Left ventricle myocardium inferior (tissue), 1 donor: ENCODE results near the gene PAGE4. TPM values are rescaled to one million over a fixed set of nuclear protein-coding genes. Genes with fewer than 3 reads are reported as not detected.

Source experiments
- DNase-seq: peaks from one replicate; pipeline ENCODE4 v3.0.0-alpha.2; 2020
- H3K27ac ChIP-seq: fragments of 200-600 bp; replicated peaks from 2 replicates; pipeline ENCODE4 v1.8.0; 2021
- H3K27me3 ChIP-seq: fragments of 200-600 bp; 2 replicates; pipeline ENCODE4 v1.8.0; 2021; ENCODE audit warnings: low read depth
- H3K36me3 ChIP-seq: fragments of 200-600 bp; 2 replicates; pipeline ENCODE4 v1.8.0; 2021
- H3K4me1 ChIP-seq: fragments of 200-600 bp; 2 replicates; pipeline ENCODE4 v1.8.0; 2021
- H3K4me3 ChIP-seq: fragments of 200-600 bp; 2 replicates; pipeline ENCODE4 v1.8.0; 2021; ENCODE audit warnings: mild to moderate bottlenecking, moderate library complexity
- H3K9me3 ChIP-seq: fragments of 200-600 bp; replicated peaks from 2 replicates; pipeline ENCODE4 v1.8.0; 2021
- intact Hi-C: fragments of 100-400 bp; cut with micrococcal nuclease; formaldehyde crosslinking; loops from one replicate; pipeline ENCODE4 v1.11.0; 2022
- long read RNA-seq: library from polyadenylated mRNA; unstranded; transcript quantifications from one replicate; pipeline ENCODE4 v2.0.0, GENCODE V29; 2021
- total RNA-seq: library from RNA; stranded (reverse); fragmentation: NEBNext Ultra II Directional; extraction: Animal tissue kit (Norgen Biotek cat#: 25700); gene quantifications from one replicate; pipeline ENCODE4 v1.2.1, GENCODE V29; 2021
- TF ChIP-seq, protein P1 (sequence below): fragments of 200-600 bp; IDR thresholded peaks from 2 replicates; pipeline ENCODE4 v1.8.0; 2021; ENCODE audit warnings: antibody characterized with exemption, mild to moderate bottlenecking, borderline replicate concordance
- donor health status: DM: no; HTN: yes; CAD: no; lungs with severe emphysema.

PAGE4 gene, protein sequence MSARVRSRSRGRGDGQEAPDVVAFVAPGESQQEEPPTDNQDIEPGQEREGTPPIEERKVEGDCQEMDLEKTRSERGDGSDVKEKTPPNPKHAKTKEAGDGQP
- total RNA-seq, result not detected
- long read RNA-seq, result 0 reads

DNA sequence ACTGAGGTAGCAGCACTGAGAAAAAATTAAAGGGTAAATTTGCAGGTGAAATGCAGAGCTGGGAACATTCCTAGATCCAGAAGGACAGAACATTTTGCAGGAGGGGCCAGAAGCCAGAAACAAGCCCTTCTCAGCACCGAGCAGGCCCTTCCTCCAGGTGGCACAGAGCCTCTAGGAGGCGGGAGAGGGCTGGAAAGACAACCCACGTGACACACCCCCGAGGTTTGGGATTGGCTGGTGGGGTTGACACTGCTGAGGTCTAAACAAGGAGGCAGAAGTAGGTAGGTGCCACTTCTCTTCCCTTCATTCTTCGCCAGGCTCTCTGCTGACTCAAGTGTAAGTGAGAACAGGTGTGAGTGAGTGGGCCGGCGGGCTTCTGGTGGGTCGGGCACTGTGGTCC is at the start of gene PAGE4:
Gene PAGE4, plus strand, starts transcription at position 288 of the 400 bp plus-strand sequence. CDS start 1,126 bp downstream, outside the sequence.
- H3K9me3 ChIP-seq, result no peaks in the 10 kb centered on the region
- TF ChIP-seq, protein P1, sequence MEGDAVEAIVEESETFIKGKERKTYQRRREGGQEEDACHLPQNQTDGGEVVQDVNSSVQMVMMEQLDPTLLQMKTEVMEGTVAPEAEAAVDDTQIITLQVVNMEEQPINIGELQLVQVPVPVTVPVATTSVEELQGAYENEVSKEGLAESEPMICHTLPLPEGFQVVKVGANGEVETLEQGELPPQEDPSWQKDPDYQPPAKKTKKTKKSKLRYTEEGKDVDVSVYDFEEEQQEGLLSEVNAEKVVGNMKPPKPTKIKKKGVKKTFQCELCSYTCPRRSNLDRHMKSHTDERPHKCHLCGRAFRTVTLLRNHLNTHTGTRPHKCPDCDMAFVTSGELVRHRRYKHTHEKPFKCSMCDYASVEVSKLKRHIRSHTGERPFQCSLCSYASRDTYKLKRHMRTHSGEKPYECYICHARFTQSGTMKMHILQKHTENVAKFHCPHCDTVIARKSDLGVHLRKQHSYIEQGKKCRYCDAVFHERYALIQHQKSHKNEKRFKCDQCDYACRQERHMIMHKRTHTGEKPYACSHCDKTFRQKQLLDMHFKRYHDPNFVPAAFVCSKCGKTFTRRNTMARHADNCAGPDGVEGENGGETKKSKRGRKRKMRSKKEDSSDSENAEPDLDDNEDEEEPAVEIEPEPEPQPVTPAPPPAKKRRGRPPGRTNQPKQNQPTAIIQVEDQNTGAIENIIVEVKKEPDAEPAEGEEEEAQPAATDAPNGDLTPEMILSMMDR, result no peak

DNA sequence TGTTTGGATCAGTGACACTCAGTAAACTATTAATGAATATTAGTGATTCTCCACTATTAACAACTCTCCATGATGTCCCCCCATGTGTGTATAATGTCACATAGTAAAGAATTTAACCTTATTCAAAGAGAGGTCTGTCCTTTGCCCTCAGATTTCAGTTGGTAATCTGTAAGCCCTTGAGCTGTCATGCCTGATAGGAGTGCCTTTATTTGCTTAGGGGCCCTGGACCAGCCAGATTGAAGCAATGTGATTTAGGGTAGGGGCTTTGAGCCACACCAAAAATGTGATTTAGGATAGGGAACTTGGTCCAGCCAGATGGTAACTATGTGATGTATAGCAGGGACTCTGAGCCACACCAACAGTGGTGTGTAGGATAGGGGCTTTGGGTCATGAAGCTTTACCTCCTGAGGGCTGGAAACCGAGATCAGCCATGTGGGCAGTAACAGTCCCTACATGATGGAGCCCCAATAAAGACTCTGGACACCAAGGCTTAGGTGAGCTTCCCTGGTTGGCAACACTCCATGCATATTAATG is 44.3 kb upstream of the PAGE4 start:
- H3K9me3 ChIP-seq, result no peaks in the 10 kb centered on the region
- no peak for DNase-seq
- TF ChIP-seq, protein P1, result no peak
- H3K27ac ChIP-seq, result no peak overlapping the region
- intact Hi-C loops, result no loop called here
- no peaks in the 10 kb centered on the region for H3K27me3 ChIP-seq
- no peaks in the 10 kb centered on the region for H3K36me3 ChIP-seq
- H3K4me3 ChIP-seq, result no peak overlapping the region
- no peaks in the 10 kb centered on the region for H3K4me1 ChIP-seq

More for the DNA sequence above, at the start of gene PAGE4:
- Histone ChIP-seq H3K27me3 (no peaks in the 10 kb centered on the region), H3K36me3 (no peaks in the 10 kb centered on the region), H3K4me3 (no peak within 1 kb of the TSS), H3K27ac (no peak within 1 kb of the TSS), H3K4me1 (no peaks in the 10 kb centered on the region)
- intact Hi-C loops, result no loop called here
- no peak for DNase-seq

DNA sequence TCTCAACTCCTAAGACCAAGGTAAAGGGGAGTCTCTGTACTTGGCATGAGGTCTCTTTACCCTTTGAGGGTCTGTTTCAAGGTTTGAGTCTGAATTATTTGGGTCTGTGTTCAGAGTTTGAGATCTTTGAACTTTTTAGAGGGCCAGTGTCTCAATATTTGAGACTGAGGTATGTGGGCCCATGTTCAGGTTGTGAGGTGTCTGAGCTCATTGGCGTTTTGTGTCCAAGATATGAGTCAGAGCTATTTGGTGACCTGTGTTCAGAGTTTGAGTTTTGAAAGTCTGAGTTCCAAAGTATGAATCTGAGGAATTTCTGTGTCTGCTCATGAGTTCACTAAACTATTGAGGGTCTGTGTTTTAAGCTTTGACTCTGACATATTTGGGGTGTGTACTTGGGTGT is 36.7 kb upstream of the PAGE4 start:
- Histone ChIP-seq H3K36me3 (no peaks in the 10 kb centered on the region), H3K27ac (no peak overlapping the region), H3K4me1 (no peaks in the 10 kb centered on the region), H3K9me3 (no peaks in the 10 kb centered on the region), H3K27me3 (no peaks in the 10 kb centered on the region), H3K4me3 (no peak overlapping the region)
- intact Hi-C loops, result no loop called here
- no peak for DNase-seq
- TF ChIP-seq, protein P1, result no peak

DNA sequence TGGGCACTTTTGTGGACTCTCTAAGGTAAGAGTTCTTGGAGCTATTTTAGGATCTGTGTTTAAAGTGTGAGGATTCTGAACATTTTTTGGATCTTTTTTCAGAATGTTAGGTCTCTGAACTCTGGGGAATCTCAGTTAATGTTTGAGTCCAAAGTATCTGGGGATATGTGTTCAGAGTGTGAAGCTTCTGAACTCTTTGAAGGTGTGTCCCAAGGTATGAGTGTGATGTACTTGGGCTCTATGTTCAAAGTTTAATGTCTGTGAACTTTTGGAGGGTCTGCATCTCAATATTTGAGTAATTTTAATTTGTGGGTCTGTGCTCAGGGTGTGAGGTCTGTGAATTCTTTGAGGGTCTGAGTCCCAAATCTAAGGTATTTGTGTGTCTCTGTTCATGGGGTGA is 35.4 kb upstream of the PAGE4 start:
- H3K9me3 ChIP-seq, result no peaks in the 10 kb centered on the region
- no peak for DNase-seq
- H3K4me3 ChIP-seq, result no peak overlapping the region
- intact Hi-C loops, result no loop called here
- no peaks in the 10 kb centered on the region for H3K36me3 ChIP-seq
- H3K27ac ChIP-seq, result no peak overlapping the region
- TF ChIP-seq, protein P1, result no peak
- H3K27me3 ChIP-seq, result no peaks in the 10 kb centered on the region
- no peaks in the 10 kb centered on the region for H3K4me1 ChIP-seq

DNA sequence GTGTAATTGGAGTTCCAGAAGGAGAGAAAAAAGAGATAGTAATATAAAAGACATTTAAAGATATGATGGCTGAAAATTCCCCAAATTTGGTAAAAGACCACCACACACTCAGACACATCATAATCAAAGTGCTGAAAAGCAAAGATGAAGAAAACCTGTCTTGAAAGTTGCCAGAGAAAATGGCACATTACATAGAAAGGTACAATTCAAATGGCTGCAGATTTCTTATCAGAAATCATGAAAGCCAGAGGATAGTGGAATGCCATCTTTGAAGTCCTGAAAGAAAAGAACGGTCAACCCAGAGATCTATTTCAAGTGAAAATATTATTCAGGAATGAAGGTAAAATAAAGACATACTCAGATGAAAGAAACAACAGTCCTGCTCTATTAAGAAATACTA is 29.3 kb upstream of the PAGE4 start:
- H3K27me3 ChIP-seq, result no peaks in the 10 kb centered on the region
- H3K36me3 ChIP-seq, result no peaks in the 10 kb centered on the region
- no peak overlapping the region for H3K4me3 ChIP-seq
- H3K27ac ChIP-seq, result no peak overlapping the region
- no peak for DNase-seq
- intact Hi-C loops, result no loop called here
- no peaks in the 10 kb centered on the region for H3K4me1 ChIP-seq
- TF ChIP-seq, protein P1, result no peak
- H3K9me3 ChIP-seq, result no peaks in the 10 kb centered on the region
